HG03196 (cell line): Measurements from ENCODE around the gene OTUD5.

Source experiments
- ATAC-seq: cut with Tn5 transposase; IDR thresholded peaks from one replicate; pipeline ENCODE4 v1.9.1; 2021; ENCODE audit not compliant: unreplicated experiment

Gene OTUD5

GRCh38 chrX:48913605-48914366 is 43.6 kb downstream of the OTUD5 start:
- no peak for ATAC-seq

GRCh38 chrX:48911412-48912182 is 45.8 kb downstream of the OTUD5 start, which contains the start of gene SLC35A2:
SLC35A2 (minus strand) TSS chrX:48911646; CDS start chrX:48911636, 10 bp downstream.
- peak; percentile 63 for ATAC-seq

DNA sequence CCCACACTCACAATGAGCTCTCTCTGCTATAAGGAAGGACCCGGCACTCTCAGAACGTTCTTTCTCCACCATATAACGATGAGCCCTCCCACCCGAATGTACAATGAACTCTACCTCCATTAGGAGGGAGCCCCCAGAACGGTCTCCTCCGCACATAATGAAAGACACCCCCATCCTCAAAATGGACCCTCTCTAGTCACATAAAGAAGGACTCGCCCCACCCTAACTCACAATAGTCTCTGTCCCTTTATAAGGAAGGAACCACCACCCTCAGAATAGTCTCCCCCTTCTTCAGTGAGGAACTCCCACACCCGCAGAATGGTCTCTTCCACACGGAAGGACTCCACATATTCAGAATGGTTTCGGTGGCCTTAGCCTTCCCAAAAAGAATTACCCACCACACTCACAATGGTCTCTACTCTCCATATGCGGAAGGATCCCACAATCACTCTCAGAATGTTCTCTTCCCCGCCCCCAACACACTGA is 46.4 kb downstream of the OTUD5 start:
- ATAC-seq = no peak

GRCh38 chrX:48909703-48910294 is 47.6 kb downstream of the OTUD5 start:
- no peak for ATAC-seq

- ATAC-seq = no peak
Observed at GRCh38 chrX:48908600-48908999, 48.8 kb downstream of the OTUD5 start.

GRCh38 chrX:48905090-48905790 is 52.2 kb downstream of the OTUD5 start:
- no peak for ATAC-seq

GRCh38 chrX:48904626-48905025 is 52.8 kb downstream of the OTUD5 start:
- ATAC-seq = no peak

- ATAC-seq = no peak
Observed at GRCh38 chrX:48904180-48904579, 53.2 kb downstream of the OTUD5 start.

- ATAC-seq = no peak
Observed at GRCh38 chrX:48903290-48903689, 54.1 kb downstream of the OTUD5 start.

GRCh38 chrX:48902776-48903175 is 54.6 kb downstream of the OTUD5 start:
- no peak for ATAC-seq

DNA sequence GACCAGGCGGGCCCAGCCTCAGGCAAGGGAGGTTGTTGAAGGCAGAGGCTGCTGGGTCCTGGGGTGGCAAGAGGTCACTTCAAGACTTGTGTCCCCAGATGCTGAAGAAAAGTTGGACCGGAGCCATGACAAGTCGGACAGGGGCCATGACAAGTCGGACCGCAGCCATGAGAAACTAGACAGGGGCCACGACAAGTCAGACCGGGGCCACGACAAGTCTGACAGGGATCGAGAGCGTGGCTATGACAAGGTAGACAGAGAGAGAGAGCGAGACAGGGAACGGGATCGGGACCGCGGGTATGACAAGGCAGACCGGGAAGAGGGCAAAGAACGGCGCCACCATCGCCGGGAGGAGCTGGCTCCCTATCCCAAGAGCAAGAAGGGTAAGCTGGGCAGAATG is 55.3 kb downstream of the OTUD5 start:
- ATAC-seq = no peak

DNA sequence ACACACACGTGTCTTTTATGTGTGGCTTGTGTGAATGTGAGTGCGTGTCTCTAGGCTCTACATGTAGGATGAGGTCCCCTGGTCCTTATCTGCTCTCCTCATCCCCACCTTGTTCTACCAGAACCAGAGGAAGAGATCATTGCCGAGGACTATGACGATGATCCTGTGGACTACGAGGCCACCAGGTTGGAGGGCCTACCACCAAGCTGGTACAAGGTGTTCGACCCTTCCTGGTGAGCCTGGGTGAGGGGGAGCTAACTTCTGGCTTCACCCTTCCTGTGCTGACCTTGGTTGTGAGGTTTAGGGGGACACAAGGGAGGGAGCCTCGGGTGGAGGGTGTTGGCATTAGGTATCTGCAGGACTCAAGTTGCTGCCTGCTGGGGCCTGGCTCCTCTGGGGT is 56.3 kb downstream of the OTUD5 start:
- ATAC-seq = no peak

DNA sequence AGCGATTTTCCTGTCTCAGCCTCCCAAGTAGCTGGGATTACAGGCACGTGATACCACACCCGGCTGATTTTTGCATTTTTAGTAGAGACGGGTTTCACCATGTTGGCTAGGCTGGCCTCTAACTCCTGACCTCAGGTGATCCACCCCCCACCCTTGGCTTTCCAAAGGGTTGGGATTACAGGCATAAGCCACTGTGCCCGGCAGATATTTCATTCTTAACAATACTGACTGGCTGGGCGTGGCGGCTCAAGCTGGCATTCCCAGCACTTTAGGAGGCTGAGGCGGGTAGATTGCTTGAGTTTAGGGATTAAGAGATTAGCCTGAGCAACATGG is 58.4 kb downstream of the OTUD5 start:
- no peak for ATAC-seq

- peak; percentile 88 for ATAC-seq
Observed at GRCh38 chrX:48897625-48898306, 59.6 kb downstream of the OTUD5 start, which contains the start of the genes PQBP1 and TIMM17B. PQBP1 (plus strand) TSS chrX:48897930; CDS start chrX:48898510, 580 bp downstream. TIMM17B (minus strand) TSS chrX:48897768; CDS start chrX:48897749, 19 bp downstream.

GRCh38 chrX:48897157-48897624 is 60.2 kb downstream of the OTUD5 start:
- peak; percentile 9 for ATAC-seq

DNA sequence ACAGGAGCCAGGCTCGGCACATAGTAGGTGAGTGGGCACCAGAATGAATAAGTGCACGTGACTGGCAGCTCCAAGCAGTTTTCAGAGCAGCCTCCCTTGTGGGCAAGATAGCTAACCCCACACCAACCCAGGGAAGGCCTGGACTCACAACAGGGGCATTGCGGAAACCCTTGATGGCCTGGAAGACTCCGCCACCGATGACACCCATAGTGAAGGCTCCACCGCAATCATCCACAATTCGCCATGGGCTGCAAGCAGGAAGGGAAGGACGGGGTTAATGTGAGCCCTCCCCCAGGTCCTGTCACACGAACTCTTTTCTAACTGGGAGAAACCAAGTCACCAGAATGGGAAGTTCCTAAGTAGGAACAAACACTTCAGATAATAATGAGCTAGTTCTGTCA is 60.8 kb downstream of the OTUD5 start:
- no peak for ATAC-seq

DNA sequence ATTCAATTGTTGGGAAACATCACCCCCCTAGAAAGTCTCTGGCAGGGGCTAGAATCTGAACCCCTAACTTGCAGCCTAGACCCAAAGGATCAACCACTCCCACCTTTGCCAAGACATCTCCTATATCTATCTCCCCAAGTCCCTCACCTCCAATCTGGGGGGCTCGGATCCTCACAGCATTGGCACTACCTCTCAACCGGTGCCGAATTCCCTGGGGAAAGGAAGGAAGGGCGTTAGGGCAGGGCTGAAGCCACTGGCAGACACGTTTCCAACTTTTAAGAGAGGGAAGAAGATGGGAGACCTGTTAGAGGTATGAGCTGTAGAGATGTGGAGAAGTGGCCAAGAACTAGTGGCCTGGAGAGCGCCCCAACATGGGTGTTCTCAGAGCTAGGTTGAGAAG is 62.5 kb downstream of the OTUD5 start:
- no peak for ATAC-seq

- ATAC-seq = no peak
Observed at GRCh38 chrX:48893556-48894348, 63.7 kb downstream of the OTUD5 start.

DNA sequence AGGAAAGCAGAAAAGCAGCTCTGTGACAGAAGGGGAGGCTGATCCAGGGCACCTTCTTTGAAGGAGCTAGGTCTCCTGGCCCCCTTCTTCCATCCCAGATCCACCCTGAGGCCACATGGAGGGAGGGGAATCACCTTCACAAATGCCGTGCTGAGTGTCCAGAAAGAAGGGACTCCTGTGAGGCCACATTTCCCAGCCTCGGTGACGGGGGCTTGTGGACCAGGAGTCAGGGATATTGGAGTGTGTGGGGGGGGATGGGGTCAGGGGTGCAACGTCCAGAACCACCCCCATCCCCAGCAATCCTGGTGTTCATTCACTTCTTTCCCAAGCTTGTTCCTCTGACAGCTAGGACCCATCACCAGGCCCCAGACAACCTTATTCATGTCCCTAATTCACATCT is 64.5 kb downstream of the OTUD5 start:
- ATAC-seq = no peak
